ENCODE measurements around the gene UBXN4.
"Not testable (repeated sequence)": the region's sequence is repeated elsewhere in the genome, so short reads cannot be mapped to it uniquely, and the experiment has no call there.

The UBXN4 gene

GRCh38 chr2:135807874-135808273, 66.2 kb downstream of the UBXN4 start:
- not testable (repeated sequence) for DNase-seq (ENCODE audit: low spot score)

GRCh38 chr2:135812907-135813511, 71.4 kb downstream of the UBXN4 start:
- DNase-seq (ENCODE audit: low spot score): no peak

- DNase-seq (ENCODE audit: low spot score): no peak
Observed at GRCh38 chr2:135815269-135815668, 73.6 kb downstream of the UBXN4 start.

GRCh38 chr2:135817466-135817865, 75.8 kb downstream of the UBXN4 start:
- DNase-seq (ENCODE audit: low spot score): no peak

GRCh38 chr2:135817951-135818350, 76.3 kb downstream of the UBXN4 start:
- no peak for DNase-seq (ENCODE audit: low spot score)

- DNase-seq (ENCODE audit: low spot score): no peak
Observed at GRCh38 chr2:135818937-135819610, 77.4 kb downstream of the UBXN4 start.

GRCh38 chr2:135820003-135820618, 78.5 kb downstream of the UBXN4 start:
- no peak for DNase-seq (ENCODE audit: low spot score)

- DNase-seq (ENCODE audit: low spot score): no peak
Observed at GRCh38 chr2:135821190-135821589, 79.5 kb downstream of the UBXN4 start.

- DNase-seq (ENCODE audit: low spot score): no peak
Observed at GRCh38 chr2:135822855-135823254, 81.2 kb downstream of the UBXN4 start.

GRCh38 chr2:135825131-135825530, 83.5 kb downstream of the UBXN4 start:
- no peak for DNase-seq (ENCODE audit: low spot score)

GRCh38 chr2:135825550-135826176, 84.0 kb downstream of the UBXN4 start:
- DNase-seq (ENCODE audit: low spot score): no peak

- DNase-seq (ENCODE audit: low spot score): no peak
Observed at GRCh38 chr2:135826544-135826943, 84.9 kb downstream of the UBXN4 start.

- DNase-seq (ENCODE audit: low spot score): no peak
Observed at GRCh38 chr2:135829378-135830135, 87.9 kb downstream of the UBXN4 start.

GRCh38 chr2:135831180-135831812, 89.6 kb downstream of the UBXN4 start:
- DNase-seq (ENCODE audit: low spot score): no peak

- DNase-seq (ENCODE audit: low spot score): no peak
Observed at GRCh38 chr2:135832891-135833290, 91.2 kb downstream of the UBXN4 start.
